MCF 10A (cell line): ENCODE data around the gene UMPS. TPM values are rescaled to one million over a fixed set of nuclear protein-coding genes. Genes with fewer than 3 reads are reported as not detected.

Source experiments
- BruUV-seq: library from RNA; stranded (reverse); fragments of 400-500 nt; replicated peaks from 2 replicates; lab custom pipeline; 2021; lab: Mats Ljungman, UMichigan
- CTCF ChIA-PET: fragments of 300-600 bp; sonication (Branson Sonifier 250); formaldehyde crosslinking; extraction: SDS; loops from one replicate; lab custom pipeline; 2021; ENCODE audit warnings: antibody characterized with exemption, inconsistent platforms; lab: Yijun Ruan, JAX
- POLR2A ChIA-PET: fragments of 300-600, 350-650 bp; sonication (Branson Sonifier 250); formaldehyde crosslinking; extraction: SDS; loops from one replicate; lab custom pipeline; 2020; ENCODE audit warnings: antibody characterized with exemption, inconsistent platforms; lab: Yijun Ruan, JAX
- DNase-seq: peaks from one replicate; pipeline ENCODE4 v3.0.0-alpha.2; 2018; ENCODE audit not compliant: unreplicated experiment
- H3K27ac Mint-ChIP-seq: one replicate; pipeline ENCODE4 v1.8.0; 2022; ENCODE audit warnings: mild to moderate bottlenecking, low read depth, mixed read lengths; ENCODE audit not compliant: unreplicated experiment
- H3K27me3 Mint-ChIP-seq: one replicate; pipeline ENCODE4 v1.8.0; 2022; ENCODE audit warnings: mixed read lengths; ENCODE audit not compliant: insufficient read depth, unreplicated experiment
- H3K36me3 Mint-ChIP-seq: one replicate; pipeline ENCODE4 v1.8.0; 2022; ENCODE audit warnings: mild to moderate bottlenecking, moderate library complexity, mixed read lengths; ENCODE audit not compliant: insufficient read depth, unreplicated experiment
- H3K4me1 Mint-ChIP-seq: one replicate; pipeline ENCODE4 v1.8.0; 2022; ENCODE audit warnings: mixed read lengths; ENCODE audit not compliant: insufficient read depth, unreplicated experiment
- H3K4me3 Mint-ChIP-seq: one replicate; pipeline ENCODE4 v1.8.0; 2022; ENCODE audit warnings: mild to moderate bottlenecking, moderate library complexity, mixed read lengths; ENCODE audit not compliant: unreplicated experiment
- H3K9me3 Mint-ChIP-seq: one replicate; pipeline ENCODE4 v1.8.0; 2022; ENCODE audit warnings: mixed read lengths; ENCODE audit not compliant: unreplicated experiment
- intact Hi-C: fragments of 100-400 bp; cut with micrococcal nuclease; formaldehyde crosslinking; loops from 2 replicates; pipeline ENCODE4 v1.14.1; 2022
- total RNA-seq: library from RNA; stranded (reverse); gene quantifications from 2 replicates; pipeline ENCODE4 v1.2.3, GENCODE V29; 2022
- TF ChIP-seq, protein P1 (sequence below): fragments of 200-600 bp; IDR thresholded peaks from one replicate; pipeline ENCODE4 v1.8.0; 2022; ENCODE audit warnings: antibody characterized with exemption, mild to moderate bottlenecking; ENCODE audit not compliant: unreplicated experiment

Gene UMPS
- total RNA-seq, 1 experiment from 2014 or later, result 49.3 TPM

DNA sequence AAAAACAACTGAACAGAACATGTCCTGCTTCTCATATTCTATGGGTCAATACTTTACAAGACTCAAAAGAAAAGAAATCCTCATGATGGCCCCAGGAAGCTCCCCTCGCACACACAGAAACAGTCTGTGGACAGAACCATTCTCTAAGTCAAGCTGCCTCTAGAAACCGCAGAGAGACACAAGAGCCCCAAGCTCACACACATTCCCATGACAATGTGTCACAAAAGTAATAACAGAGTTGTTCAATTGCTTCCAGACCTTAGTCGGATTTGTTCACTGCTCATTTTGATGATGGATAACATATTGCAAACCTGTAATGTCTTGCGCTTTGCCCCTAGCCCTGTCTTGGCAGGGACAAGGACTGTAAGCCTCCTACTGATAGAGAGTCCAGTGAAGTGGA, 60.9 kb downstream of the UMPS start:
- ChIA-PET POLR2A (interaction anchor here (0.9 to 2.0 kb wide), 5 partner anchors 9 to 96 kb away, joined by 3 to 15 read pairs (median 4); partner anchors contain the start of gene ITGB5), CTCF (interaction anchor here (0.7 to 2.1 kb wide), 8 partner anchors 20 to 111 kb away, joined by 3 to 17 read pairs (median 4); no protein-coding TSS in a partner anchor)
- Mint-ChIP-seq H3K4me3 (no peak overlapping the region), H3K36me3 (peaks cover 7% of the 10 kb centered on the region), H3K27me3 (no peaks in the 10 kb centered on the region), H3K27ac (no peak overlapping the region), H3K9me3 (no peaks in the 10 kb centered on the region), H3K4me1 (peaks cover 32% of the 10 kb centered on the region)
- BruUV-seq, result no TSS peak
- TF ChIP-seq, protein P1, sequence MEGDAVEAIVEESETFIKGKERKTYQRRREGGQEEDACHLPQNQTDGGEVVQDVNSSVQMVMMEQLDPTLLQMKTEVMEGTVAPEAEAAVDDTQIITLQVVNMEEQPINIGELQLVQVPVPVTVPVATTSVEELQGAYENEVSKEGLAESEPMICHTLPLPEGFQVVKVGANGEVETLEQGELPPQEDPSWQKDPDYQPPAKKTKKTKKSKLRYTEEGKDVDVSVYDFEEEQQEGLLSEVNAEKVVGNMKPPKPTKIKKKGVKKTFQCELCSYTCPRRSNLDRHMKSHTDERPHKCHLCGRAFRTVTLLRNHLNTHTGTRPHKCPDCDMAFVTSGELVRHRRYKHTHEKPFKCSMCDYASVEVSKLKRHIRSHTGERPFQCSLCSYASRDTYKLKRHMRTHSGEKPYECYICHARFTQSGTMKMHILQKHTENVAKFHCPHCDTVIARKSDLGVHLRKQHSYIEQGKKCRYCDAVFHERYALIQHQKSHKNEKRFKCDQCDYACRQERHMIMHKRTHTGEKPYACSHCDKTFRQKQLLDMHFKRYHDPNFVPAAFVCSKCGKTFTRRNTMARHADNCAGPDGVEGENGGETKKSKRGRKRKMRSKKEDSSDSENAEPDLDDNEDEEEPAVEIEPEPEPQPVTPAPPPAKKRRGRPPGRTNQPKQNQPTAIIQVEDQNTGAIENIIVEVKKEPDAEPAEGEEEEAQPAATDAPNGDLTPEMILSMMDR, result no peak
- DNase-seq, result no peak
- intact Hi-C loops, result loop anchor here (5.0 kb wide), 1 partner anchor 56 kb away; no protein-coding TSS in a partner anchor

DNA sequence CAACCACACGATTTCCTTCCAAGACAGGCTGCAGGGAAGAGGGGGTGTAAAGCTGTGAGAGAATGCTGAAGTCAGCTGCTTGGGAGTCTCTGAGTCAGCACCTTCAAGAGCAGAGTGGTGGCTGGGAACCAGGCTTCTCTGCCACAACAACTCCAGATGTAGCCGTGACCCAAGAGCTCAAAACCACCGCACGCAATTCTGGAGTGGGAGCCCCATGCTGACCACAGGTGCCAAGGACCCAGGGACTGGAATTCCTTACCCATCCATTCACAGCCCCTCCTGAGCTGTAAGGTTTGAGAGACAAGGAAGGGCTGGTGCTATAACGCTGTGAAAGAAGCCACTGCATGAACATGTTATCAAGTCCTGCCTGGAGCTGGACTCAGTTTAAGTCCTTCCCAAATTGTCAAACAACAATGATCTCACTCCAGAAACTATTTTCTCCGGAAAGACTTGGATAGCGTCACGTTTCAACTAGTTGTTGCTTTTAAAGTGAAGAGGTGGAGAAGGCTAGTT, 61.4 kb downstream of the UMPS start:
- CTCF ChIA-PET, result interaction anchor here (0.7 to 2.1 kb wide), 9 partner anchors 19 to 111 kb away, joined by 3 to 17 read pairs (median 5); no protein-coding TSS in a partner anchor
- no peak overlapping the region for H3K4me3 Mint-ChIP-seq

DNA sequence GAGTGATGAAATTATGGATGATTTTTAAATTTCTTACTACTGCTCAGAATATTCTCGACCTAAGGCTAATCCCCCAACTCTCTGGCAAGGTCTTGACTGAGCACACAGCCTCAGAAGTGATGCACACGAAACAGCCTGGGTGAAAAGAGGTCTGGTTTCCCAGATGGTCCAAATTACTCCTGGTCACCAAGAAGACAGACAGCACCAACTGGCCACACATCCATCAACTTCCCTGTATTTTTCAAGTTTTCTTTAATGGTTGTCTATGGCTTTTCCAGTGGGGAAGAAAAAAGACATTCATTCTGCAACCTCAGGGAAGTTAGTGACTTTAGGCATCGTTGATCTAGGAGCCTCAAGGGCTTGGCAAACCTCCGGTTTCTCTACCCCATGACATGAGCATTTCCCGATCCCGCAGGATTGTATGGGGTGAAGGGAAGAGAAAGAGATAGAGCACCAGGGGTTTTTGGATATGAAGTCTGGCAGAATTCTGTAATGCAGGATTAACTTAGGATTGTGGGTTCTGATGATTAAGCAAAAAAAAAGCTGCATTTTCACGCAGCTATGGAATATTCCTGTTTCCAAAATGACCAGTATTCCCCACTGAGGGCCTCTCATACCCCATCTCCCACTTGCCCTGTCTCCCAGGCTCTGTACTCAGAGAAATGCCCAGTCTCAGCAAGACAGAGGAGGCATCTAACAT, 62.2 kb downstream of the UMPS start:
- ChIA-PET POLR2A (interaction anchor here (0.6 to 3.1 kb wide), 12 partner anchors 8 to 378 kb away, joined by 3 to 15 read pairs (median 4); partner anchors contain the start of gene ITGB5), CTCF (interaction anchor here (1.1 to 2.1 kb wide), 4 partner anchors 31 to 109 kb away, joined by 5 to 17 read pairs (median 8); no protein-coding TSS in a partner anchor)
- TF ChIP-seq, protein P1, result no peak
- BruUV-seq, result no TSS peak
- intact Hi-C loops, result loop anchor here (5.0 kb wide), 1 partner anchor 55 kb away; no protein-coding TSS in a partner anchor
- peaks cover 22% of the 10 kb centered on the region for H3K4me1 Mint-ChIP-seq
- H3K27me3 Mint-ChIP-seq, result no peaks in the 10 kb centered on the region
- H3K4me3 Mint-ChIP-seq, result no peak overlapping the region
- no peak for DNase-seq
- H3K36me3 Mint-ChIP-seq, result peaks cover 9% of the 10 kb centered on the region
- H3K9me3 Mint-ChIP-seq, result no peaks in the 10 kb centered on the region
- H3K27ac Mint-ChIP-seq, result peak overlapping the region; percentile 91

More for the DNA sequence above, 61.4 kb downstream of the UMPS start:
- DNase-seq, result no peak
- Mint-ChIP-seq H3K27me3 (no peaks in the 10 kb centered on the region), H3K4me1 (peaks cover 28% of the 10 kb centered on the region), H3K9me3 (no peaks in the 10 kb centered on the region), H3K36me3 (peaks cover 9% of the 10 kb centered on the region), H3K27ac (no peak overlapping the region)
- intact Hi-C loops, result loop anchor here (5.0 kb wide), 1 partner anchor 56 kb away; no protein-coding TSS in a partner anchor
- POLR2A ChIA-PET, result interaction anchor here (0.9 to 2.0 kb wide), 5 partner anchors 8 to 95 kb away, joined by 3 to 15 read pairs (median 4); partner anchors contain the start of gene ITGB5
- BruUV-seq, result no TSS peak
- TF ChIP-seq, protein P1, result no peak
